Measurements from ENCODE around the gene LRP1B.

- TF ChIP-seq CTCF (conservative IDR thresholded peaks at IDR 0.05 in 1 of 2, IDR thresholded peaks at IDR 0.05 in 1 of 2; ENCODE audit: low read depth in 1 of 2, low read length in 2 of 2) = no peak
- no peak for TF ChIP-seq EZH2 (IDR thresholded peaks at IDR 0.05; ENCODE audit: low read length, missing control alignments)
Measured at GRCh38 chr2:141226560-141226959, 904.3 kb downstream of the LRP1B start.

All from fibroblast of lung (primary cell).